HCT116 (cell line): Measurements from ENCODE around the gene IL15RA. TPM values are rescaled to one million over a fixed set of nuclear protein-coding genes. Genes with fewer than 3 reads are reported as not detected.
"Not testable (repeated sequence)": the region's sequence is repeated elsewhere in the genome, so short reads cannot be mapped to it uniquely, and the experiment has no call there.

ENCODE experiments used
- ATAC-seq: fragments of 200-7000 bp; cut with Tn5 transposase; 2 replicates; pipeline ENCODE4 v1.9.1; 2020; ENCODE audit warnings: mild to moderate bottlenecking, moderate library complexity
- BruUV-seq: library from RNA; stranded (reverse); fragments of 400-500 nt; replicated peaks from 2 replicates; lab custom pipeline; 2021; lab: Mats Ljungman, UMichigan
- CTCF ChIA-PET: fragments of 300-600 bp; sonication (Branson Sonifier 250); formaldehyde crosslinking; loops from one replicate; lab custom pipeline; 2021; ENCODE audit warnings: antibody characterized with exemption; lab: Charles Lee
- POLR2A ChIA-PET: fragments of 300-600, 350-600 bp; sonication (Branson Sonifier 250); formaldehyde crosslinking; loops from one replicate; lab custom pipeline; 2021; ENCODE audit warnings: antibody characterized with exemption; lab: Charles Lee
- RAD21 ChIA-PET, 2 experiments: fragments of 300-600 bp; sonication (Branson Sonifier 250); formaldehyde crosslinking; loops; one replicate each; lab custom pipeline; 2023; ENCODE audit warnings: low total read pairs in 2 of 2; ENCODE audit not compliant: uncharacterized antibody in 2 of 2, unreplicated experiment in 2 of 2, low non-redundant PET in 1 of 2; lab: Charles Lee
- DNase-seq: peaks from one replicate; pipeline ENCODE4 v3.0.0-alpha.2; 2010; ENCODE audit warnings: low read depth, low spot score
- H2AFZ ChIP-seq: fragments of 200-600 bp; shearing (Covaris generic), sonication (generic); 2 replicates; pipeline ENCODE4 v1.6.1; 2017; ENCODE audit warnings: low read depth, mixed run types, mixed read lengths, antibody characterized with exemption, low read length; ENCODE audit not compliant: poor library complexity, severe bottlenecking
- H3K27ac ChIP-seq: 2 replicates; pipeline ENCODE4 v1.5.1; 2012; ENCODE audit warnings: low read depth, low read length
- H3K27me3 ChIP-seq: fragments of 200-600 bp; sonication (generic); 2 replicates; pipeline ENCODE4 v1.6.1; 2016; ENCODE audit warnings: mixed run types, low read length, mixed read lengths; ENCODE audit not compliant: insufficient read depth
- H3K36me3 ChIP-seq, 2 experiments: fragments of 200-500 bp in 1 of 2; fragments of 200-600 bp in 1 of 2; sonication (Bioruptor generic) in 1 of 2; sonication (generic) in 1 of 2; 2 replicates each; pipeline versions ENCODE4 v1.5.1 to v1.6.1; 2014 to 2016; ENCODE audit warnings: low read length in 2 of 2, inconsistent platforms in 1 of 2, mixed read lengths in 1 of 2, mixed run types in 1 of 2; ENCODE audit not compliant: insufficient read depth in 2 of 2, control insufficient read depth in 1 of 2
- H3K4me1 ChIP-seq, 2 experiments: fragments of 200-600 bp in 1 of 2; sonication (generic) in 1 of 2; 2 replicates each; pipeline versions ENCODE4 v1.5.1 to v1.6.1; 2012 to 2017; ENCODE audit warnings: low read length in 2 of 2, inconsistent platforms in 1 of 2, mild to moderate bottlenecking in 1 of 2, mixed read lengths in 1 of 2, mixed run types in 1 of 2, moderate library complexity in 1 of 2; ENCODE audit not compliant: insufficient read depth in 2 of 2, control insufficient read depth in 1 of 2
- H3K4me2 ChIP-seq: fragments of 200-600 bp; sonication (generic); 2 replicates; pipeline ENCODE4 v1.6.1; 2017; ENCODE audit warnings: mixed run types, low read length, mixed read lengths
- H3K4me3 ChIP-seq, 2 experiments: fragments of 200-600 bp in 1 of 2; sonication (generic) in 1 of 2; replicated peaks in 1 of 2; 2 replicates each; pipeline ENCODE4 v1.5.1; 2011 to 2016; ENCODE audit warnings: low read length in 2 of 2, control low read depth in 1 of 2, low read depth in 1 of 2, mild to moderate bottlenecking in 1 of 2, mixed read lengths in 1 of 2, mixed run types in 1 of 2
- H3K79me2 ChIP-seq: fragments of 200-600 bp; sonication (generic); 2 replicates; pipeline ENCODE4 v1.6.1; 2017; ENCODE audit warnings: mild to moderate bottlenecking, mixed run types, low read length, moderate library complexity, mixed read lengths; ENCODE audit not compliant: insufficient read depth
- H3K9ac ChIP-seq: fragments of 200-600 bp; sonication (generic); 2 replicates; pipeline ENCODE4 v1.6.1; 2016; ENCODE audit warnings: low read length, mixed read lengths
- H3K9me2 ChIP-seq: fragments of 200-600 bp; sonication (generic), shearing (Covaris generic); 2 replicates; pipeline ENCODE4 v1.6.1; 2017; ENCODE audit warnings: mixed run types, mild to moderate bottlenecking, moderate library complexity; ENCODE audit not compliant: insufficient read depth
- H3K9me3 ChIP-seq, 2 experiments: fragments of 200-500 bp in 1 of 2; fragments of 200-600 bp in 1 of 2; sonication (Bioruptor generic) in 1 of 2; sonication (generic) in 1 of 2; 2 replicates each; pipeline ENCODE4 v1.6.1; 2014 to 2017; ENCODE audit warnings: low read length in 2 of 2, mixed read lengths in 2 of 2, inconsistent platforms in 1 of 2, low read depth in 1 of 2, mild to moderate bottlenecking in 1 of 2, mixed run types in 1 of 2, moderate library complexity in 1 of 2; ENCODE audit not compliant: control insufficient read depth in 1 of 2, insufficient read depth in 1 of 2
- H4K20me1 ChIP-seq: fragments of 200-600 bp; sonication (generic), shearing (Covaris generic); 2 replicates; pipeline ENCODE4 v1.6.1; 2017; ENCODE audit warnings: mixed run types, mild to moderate bottlenecking, moderate library complexity; ENCODE audit not compliant: insufficient read depth
- EGR1 ChIP-seq: IDR thresholded peaks from 2 replicates; pipeline ENCODE4 v1.6.1; 2012; ENCODE audit warnings: low read depth
- intact Hi-C: fragments of 100-400 bp; cut with micrococcal nuclease; formaldehyde crosslinking; loops from 2 replicates; pipeline ENCODE4 v1.10.0; 2022
- total RNA-seq: library from RNA; stranded (reverse); gene quantifications from one replicate; pipeline ENCODE4 v1.2.1, GENCODE V29; 2021; ENCODE audit not compliant: unreplicated experiment

The IL15RA gene
- total RNA-seq, 1 experiment from 2014 or later: 10.5 TPM

GRCh38 chr10:5946786-5947185, 30.6 kb downstream of the IL15RA start:
- Histone ChIP-seq H3K9me2 (no peaks in the 10 kb centered on the region), H3K27me3 (no peaks in the 10 kb centered on the region), H3K79me2 (no peaks in the 10 kb centered on the region), H3K9ac (no peak overlapping the region), H3K4me2 (no peak overlapping the region), H3K36me3 (no peaks in the 10 kb centered on the region), H3K27ac (no peak overlapping the region), H4K20me1 (no peaks in the 10 kb centered on the region)
- intact Hi-C loops: loop anchor here (10.0 kb wide), 1 partner anchor 68 kb away; no protein-coding TSS in a partner anchor
- BruUV-seq: no TSS peak
- RAD21 ChIA-PET: no interaction called here
- ATAC-seq (no peak), DNase-seq (no peak)
- POLR2A ChIA-PET: no interaction called here
- TF ChIP-seq EGR1: no peak
- TF ChIP-seq, all 23 proteins: peak for 0
- H3K4me1 ChIP-seq: peaks cover 14 to 27% of the 10 kb centered on the region in 2 experiments; a peak in 3 of 4 replicates
- CTCF ChIA-PET: no interaction called here
- H3K9me3 ChIP-seq: no peaks in the 10 kb centered on the region
- no peak overlapping the region for H2AFZ ChIP-seq
- no peak overlapping the region for H3K4me3 ChIP-seq

GRCh38 chr10:5946419-5946775, 30.9 kb downstream of the IL15RA start:
- H3K9ac ChIP-seq, DNase-seq, BruUV-seq, CTCF ChIA-PET, H3K79me2 ChIP-seq, H3K4me3 ChIP-seq, H3K9me3 ChIP-seq, RAD21 ChIA-PET, H2AFZ ChIP-seq, H3K36me3 ChIP-seq, ATAC-seq, H3K4me2 ChIP-seq, POLR2A ChIA-PET, H3K27me3 ChIP-seq, H3K27ac ChIP-seq, H4K20me1 ChIP-seq, H3K9me2 ChIP-seq: not testable (repeated sequence)
- intact Hi-C loops: loop anchor here (10.0 kb wide), 1 partner anchor 68 kb away; no protein-coding TSS in a partner anchor
- H3K4me1 ChIP-seq: peaks cover 13 to 27% of the 10 kb centered on the region in 2 experiments; a peak in 3 of 4 replicates
